AG09309 (cell line): Measurements from ENCODE around the gene URGCP.
"Not testable (repeated sequence)": the region's sequence is repeated elsewhere in the genome, so short reads cannot be mapped to it uniquely, and the experiment has no call there.

Experiments
- DNase-seq: peaks from one replicate; pipeline ENCODE4 v3.0.0-alpha.2; 2010; ENCODE audit warnings: low read depth
- H3K4me3 ChIP-seq: 2 replicates; pipeline ENCODE4 v1.5.1; 2011; ENCODE audit warnings: mild to moderate bottlenecking, low read depth, low read length, moderate library complexity; ENCODE audit not compliant: control insufficient read depth
- TF ChIP-seq, protein P1 (sequence below): IDR thresholded peaks from 2 replicates; pipeline ENCODE4 v1.5.1; 2011; ENCODE audit warnings: mild to moderate bottlenecking, low read depth, low read length, inconsistent platforms; ENCODE audit not compliant: insufficient read depth, control insufficient read depth; ENCODE audit errors: missing control alignments

Gene URGCP

DNA sequence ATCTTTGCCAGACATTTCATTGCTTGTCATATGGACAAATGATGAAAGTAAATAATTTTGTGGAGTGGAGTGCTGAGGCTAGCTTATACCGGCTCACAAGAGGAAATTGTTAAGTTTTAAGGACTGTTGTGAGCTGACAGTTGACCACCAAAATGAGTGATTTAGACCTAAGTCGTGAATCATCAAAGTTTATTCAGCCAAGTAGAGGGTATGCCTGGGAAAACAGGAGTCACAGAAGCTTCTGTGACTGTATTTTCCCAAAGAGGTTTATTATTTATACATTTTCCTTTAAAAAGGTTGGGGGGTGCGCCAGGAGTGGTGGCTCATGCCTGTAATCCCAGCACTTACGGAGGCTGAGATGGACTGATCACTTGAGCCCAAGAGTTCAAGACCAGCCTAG is 58.9 kb downstream of the URGCP start:
- no peak for DNase-seq
- H3K4me3 ChIP-seq = no peak overlapping the region
- TF ChIP-seq, protein P1, sequence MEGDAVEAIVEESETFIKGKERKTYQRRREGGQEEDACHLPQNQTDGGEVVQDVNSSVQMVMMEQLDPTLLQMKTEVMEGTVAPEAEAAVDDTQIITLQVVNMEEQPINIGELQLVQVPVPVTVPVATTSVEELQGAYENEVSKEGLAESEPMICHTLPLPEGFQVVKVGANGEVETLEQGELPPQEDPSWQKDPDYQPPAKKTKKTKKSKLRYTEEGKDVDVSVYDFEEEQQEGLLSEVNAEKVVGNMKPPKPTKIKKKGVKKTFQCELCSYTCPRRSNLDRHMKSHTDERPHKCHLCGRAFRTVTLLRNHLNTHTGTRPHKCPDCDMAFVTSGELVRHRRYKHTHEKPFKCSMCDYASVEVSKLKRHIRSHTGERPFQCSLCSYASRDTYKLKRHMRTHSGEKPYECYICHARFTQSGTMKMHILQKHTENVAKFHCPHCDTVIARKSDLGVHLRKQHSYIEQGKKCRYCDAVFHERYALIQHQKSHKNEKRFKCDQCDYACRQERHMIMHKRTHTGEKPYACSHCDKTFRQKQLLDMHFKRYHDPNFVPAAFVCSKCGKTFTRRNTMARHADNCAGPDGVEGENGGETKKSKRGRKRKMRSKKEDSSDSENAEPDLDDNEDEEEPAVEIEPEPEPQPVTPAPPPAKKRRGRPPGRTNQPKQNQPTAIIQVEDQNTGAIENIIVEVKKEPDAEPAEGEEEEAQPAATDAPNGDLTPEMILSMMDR = no peak

DNA sequence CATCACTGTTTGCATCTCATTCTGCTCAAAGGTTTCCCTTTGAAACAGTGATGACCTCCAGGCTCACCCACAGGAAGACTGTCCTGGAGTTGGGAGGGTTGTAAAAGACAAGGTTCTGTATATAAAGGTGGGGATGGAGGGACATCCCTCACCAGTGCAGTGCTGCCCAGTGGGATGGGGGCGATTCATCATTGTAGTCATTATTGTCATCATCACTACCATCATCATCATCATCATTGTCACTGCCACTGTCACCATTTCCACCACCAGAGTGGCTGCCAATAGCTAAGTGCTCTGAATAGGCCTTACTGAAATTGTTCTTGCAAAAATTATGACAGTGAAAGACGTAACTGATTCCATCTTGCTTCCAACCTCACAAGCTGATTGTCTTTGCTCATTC is 61.7 kb downstream of the URGCP start:
- no peak overlapping the region for H3K4me3 ChIP-seq
- TF ChIP-seq, protein P1 = no peak
- no peak for DNase-seq

DNA sequence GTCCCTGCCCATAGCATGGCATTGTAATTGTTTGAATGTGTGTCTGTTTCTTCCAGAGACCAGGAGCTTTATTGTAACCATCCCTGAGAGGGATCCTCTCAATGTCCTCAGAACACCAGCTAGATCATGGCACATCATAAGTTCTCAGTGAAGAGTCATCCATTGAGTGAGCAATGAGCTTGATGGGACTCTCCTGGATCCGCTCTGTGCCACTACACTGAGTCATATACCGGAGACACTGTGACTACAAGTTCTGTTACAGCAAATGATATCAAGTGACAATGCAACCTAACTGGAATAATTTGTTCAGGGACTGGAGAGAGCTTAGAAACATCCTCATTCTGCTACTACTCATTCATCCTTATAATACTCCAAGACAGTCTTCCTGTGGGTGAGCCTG is 62.1 kb downstream of the URGCP start:
- TF ChIP-seq, protein P1 = no peak
- no peak overlapping the region for H3K4me3 ChIP-seq
- DNase-seq = no peak

DNA sequence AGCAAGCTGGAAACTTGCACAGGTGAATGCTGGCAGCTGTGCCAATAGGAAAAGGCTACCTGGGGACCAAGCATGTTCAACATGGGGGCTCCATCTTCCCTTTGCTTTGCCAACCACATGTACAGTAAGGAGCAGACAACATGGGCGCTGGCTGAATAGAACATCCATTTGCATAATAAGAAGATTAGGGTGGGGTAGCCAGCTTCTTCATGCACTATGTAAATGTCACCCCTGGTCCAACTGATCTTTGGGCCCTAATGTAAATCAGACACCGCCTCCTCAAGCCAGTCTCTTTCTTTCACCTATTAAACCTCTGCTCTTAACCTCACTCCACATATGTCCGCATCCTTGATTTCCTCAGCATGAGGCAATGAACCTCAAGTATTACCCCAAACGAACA is 63.1 kb downstream of the URGCP start:
- DNase-seq = no peak
- H3K4me3 ChIP-seq = no peak overlapping the region
- TF ChIP-seq, protein P1 = no peak

DNA sequence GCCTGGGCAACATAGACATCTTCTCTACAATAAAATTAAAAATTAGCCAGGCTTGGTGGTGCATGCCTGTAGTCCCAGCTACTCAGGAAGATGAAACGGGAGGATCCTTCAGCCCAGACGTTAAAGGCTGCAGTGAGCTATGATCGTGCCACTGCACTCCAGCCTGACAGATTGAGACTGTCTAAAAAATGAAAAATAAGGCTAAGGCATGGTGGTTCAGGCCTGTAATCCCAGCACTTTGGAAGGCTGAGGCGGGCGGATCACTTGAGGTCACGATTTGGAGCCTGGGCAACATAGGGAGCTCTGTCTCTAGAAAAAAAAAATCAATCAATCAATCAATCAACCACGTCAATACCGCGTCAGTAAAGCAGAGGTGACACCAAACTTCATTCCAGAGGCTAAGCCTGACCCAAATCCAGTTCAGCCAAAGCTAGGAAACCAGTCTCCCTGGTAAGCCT is 68.2 kb downstream of the URGCP start:
- no peak for DNase-seq
- H3K4me3 ChIP-seq = no peak overlapping the region
- TF ChIP-seq, protein P1 = no peak

DNA sequence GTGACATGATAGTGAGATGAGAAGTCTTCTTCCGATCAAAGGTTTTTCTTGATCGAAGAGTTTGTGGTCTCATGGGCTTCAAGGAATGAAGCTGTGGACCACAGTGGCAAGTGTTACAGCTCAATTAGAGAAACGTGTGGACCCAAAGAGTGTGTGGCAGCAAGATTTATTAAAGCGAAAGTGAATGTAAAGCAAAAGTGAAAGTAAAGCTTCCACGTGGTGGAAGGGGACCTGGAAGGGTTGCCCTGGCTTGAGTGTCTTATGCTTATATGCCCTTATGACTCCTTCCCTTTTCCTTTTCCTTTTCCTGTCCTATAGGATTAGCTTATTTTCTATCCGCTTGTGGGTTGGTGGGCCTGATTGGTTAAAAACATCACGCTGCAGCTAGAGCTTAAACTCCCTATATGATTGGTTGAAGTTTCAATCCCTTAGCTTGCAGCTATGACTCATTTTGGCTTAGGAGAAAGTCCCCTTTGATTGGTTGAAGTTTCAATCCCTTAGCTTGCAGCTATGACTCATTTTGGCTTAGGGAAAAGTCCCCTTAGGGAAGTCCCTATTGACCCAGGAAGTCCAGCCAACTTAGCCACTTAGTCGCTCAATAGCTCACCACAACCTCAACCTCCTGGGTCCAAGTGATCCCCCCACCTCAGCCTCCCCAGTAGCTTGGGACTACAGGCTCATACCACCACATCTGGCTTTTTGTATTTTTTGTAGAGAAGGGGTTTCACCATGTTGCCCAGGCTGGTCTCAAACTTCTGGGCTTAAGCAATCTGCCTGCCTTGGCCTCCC is 71.7 kb downstream of the URGCP start:
- TF ChIP-seq, protein P1 = no peak
- H3K4me3 ChIP-seq = no peak overlapping the region

DNA sequence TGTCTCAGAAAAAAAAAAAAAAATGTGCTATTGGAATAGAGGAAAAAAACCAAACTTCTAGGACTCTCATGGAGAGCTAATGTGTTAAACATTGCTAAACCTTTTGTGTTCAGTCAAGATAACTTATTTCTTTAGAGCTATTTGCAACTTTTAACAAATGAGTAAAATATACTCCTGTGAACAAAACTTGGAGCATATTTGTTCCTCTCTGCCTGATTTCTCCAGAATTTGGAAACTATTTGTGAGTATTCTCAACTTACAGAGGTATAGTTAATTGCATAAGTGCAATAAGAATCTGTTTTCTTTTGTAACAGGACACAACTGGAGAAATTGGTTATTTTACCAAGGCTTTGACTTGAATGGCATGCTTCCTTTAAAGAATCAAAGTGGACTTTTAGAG is 75.5 kb downstream of the URGCP start:
- not testable (repeated sequence) for DNase-seq, H3K4me3 ChIP-seq

More for the DNA sequence above, 71.7 kb downstream of the URGCP start:
- DNase-seq = no peak
